Activated CD4-positive, CD25-positive, alpha-beta regulatory T cell treated with anti-CD3 and anti-CD28 coated beads, Interleukin-2, amount 50 U/mL, for 72 hours (primary cell): Measurements from ENCODE around the gene COLEC12.
"Not testable (repeated sequence)": the region's sequence is repeated elsewhere in the genome, so short reads cannot be mapped to it uniquely, and the experiment has no call there.

Experiments
- DNase-seq: peaks from one replicate; pipeline ENCODE4 v3.0.0; 2021

The COLEC12 gene

DNA sequence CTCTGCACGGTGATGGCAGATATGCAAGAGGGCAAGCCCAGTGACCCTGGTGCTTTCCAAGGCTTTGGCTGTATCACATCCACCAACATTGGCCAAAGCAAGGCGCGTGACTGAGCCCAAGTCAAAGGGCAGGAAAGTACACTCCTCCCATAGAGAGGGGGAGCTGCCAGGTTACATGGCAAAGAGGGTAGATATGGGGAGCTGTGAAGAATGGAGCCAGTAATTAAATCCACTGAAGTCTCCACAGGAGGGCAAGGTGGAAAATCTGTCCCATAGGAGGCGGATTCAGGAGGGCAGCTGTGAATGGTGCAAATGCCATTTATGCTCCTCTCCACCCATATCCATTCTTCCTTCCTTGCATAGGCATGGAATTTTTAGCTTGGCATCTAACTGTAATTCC lies 188.1 kb downstream of the COLEC12 start:
- no peak for DNase-seq

DNA sequence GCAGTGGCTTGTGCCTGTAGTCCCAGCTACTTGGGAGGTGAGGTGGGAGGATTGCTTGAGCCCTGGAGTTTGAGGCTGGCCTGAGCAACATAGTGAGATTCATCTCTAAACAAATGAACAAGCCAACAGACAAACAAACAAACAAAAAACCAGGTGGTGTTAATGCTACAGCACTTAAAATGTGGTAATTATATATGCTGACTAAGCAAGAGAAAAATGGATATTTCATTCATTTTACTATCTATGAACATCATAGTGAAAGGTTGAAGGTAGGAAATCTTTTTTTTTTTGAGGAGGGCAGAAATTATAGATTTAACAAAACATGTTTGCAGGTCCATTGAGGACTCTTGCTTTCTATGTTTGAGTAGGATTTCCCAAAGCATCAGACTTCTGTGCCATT lies 190.5 kb downstream of the COLEC12 start:
- DNase-seq = no peak

DNA sequence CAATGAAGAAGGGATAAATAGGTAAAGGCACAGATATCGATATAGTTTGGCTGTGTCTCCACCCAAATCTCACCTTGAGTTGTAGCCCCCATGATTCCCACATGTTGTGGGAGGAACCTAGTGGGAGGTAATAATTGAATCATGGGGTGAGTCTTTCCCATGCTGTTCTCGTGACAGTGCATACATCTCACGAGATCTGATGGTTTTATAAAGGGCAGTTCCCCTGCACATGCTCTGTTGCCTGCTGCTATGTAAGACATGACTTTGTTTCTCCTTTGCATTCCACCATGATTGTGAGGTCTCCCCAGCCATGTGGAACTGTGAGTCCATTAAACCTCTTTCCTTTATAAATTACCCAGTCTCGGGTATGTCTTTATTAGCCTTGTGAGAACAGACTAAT lies 192.4 kb downstream of the COLEC12 start:
- not testable (repeated sequence) for DNase-seq

DNA sequence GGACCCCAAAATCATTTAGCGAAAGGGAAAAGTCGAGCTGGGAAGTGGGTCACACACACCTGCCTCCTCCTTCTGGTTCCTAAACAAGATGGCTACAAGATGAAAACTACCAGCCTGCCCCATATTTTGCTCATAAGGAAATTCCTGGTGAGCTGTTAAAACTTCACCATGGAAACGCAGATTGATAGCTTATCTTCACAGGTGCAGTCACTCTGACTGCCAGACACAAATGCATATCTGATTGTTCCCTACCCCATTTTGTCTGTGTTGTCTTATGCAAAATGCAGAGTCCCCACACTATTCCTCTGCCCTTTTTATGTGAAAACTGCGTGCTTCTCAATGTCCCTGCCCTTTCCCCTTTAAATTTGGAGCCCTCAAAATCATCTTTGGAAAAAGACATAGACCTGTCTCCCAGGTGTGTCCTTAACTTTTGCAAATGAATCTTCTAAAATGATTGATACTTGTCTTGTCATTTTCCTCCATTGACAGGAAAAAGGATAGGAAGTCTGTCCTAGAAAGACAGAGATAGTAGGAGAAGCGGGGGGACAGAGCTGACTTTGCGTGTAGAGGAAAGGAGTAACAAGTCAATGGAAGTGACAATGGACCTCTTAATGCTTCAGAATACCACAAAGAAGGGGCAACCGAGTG lies 193.8 kb downstream of the COLEC12 start:
- no peak for DNase-seq

DNA sequence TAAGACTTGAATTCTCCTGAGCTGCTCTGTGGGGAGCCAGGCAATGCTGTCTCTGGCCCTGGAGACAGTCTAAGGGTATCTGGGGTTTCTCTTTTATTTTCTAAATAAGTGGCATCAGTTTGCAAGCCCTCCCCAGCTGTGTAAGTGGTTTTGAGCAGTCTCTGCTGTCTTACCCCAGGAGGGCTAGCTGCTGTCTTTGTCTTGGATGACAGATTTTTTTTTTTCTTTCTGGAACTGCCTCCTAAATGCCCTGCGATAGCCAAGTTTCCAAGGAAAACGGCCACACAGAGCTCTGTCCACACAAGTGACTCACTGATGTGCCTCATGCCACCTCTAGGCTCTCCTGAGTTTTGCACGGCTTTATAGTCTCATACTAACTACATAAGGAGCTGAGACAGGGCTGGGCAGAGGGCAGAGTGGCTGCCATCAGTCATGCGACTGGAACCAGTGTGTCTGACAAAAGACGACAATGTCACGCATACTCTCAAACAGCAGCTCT lies 195.4 kb downstream of the COLEC12 start:
- no peak for DNase-seq

DNA sequence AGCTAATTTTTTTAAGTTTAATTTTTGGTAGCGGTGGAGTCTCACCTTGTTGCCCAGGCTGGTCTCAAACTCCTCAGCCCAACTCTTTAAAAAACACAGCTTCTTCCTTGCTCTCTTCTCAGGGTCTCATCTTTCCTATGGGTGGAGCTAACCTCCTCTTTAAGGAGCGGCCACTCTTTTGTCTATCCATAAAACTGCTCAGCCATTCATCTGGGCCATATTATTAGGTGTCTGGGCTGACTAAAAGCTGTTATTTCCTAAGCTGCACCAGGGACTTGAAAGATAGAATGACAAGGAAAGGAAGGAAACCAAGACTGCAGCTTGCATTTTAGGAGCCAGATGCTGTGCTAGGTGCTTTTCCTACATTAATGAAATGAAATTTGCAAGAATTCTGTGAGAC lies 196.9 kb downstream of the COLEC12 start:
- DNase-seq = no peak

DNA sequence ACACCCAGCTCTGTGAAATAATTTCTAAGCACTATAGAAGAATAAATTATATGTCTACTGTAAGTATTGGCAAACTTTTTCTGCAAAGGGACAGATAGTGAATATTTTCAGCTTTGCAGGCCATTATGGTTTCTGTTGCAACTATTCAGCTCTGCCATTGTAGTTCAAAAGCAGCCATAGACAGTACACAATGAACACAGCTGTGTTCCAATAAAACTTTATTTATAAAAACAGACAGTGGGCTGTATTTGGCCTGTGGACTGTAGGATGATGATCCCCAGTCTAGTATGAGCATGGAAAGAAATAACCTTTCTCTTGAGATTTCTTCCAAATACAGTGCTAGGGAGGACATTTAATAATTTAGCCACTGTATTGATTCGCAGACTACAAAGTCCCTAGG lies 197.5 kb downstream of the COLEC12 start:
- DNase-seq = no peak

DNA sequence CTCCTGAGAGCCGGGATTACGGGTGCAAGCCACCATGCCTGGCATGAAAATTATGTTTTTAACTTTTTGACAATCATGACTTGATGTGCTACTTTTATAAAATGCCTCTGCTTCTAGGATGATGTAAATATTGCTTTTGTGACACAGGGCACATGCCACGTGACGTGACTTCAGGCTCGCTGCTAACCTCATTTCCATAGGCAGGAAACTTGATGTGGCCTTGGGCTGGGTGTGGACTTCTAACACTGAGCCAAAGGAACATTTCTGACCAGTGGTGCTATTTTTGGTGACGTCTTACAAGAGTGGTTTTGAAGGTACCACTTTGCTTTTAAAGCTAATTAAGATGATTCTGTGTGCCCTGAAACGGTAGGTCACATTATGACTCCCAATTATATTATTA lies 198.4 kb downstream of the COLEC12 start:
- DNase-seq = no peak

DNA sequence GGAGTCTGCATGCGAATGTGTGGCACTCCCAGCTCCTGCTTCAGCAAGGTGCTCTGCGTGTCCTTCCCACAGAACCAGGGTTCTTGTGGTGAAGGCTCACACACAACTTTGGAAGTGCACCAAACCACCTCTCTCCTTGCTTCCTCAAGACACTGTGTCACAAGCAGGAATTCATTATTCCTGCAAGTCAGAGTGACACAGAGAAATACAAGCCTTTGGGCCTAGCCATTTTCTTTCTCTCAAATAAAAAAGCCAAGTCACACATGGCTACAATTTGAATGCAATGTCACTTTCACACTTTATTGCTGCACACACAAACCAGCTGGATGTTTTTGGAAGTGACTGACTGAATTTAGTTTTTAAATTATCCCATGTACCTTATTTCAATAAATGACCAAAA lies 202.6 kb downstream of the COLEC12 start:
- DNase-seq = no peak

DNA sequence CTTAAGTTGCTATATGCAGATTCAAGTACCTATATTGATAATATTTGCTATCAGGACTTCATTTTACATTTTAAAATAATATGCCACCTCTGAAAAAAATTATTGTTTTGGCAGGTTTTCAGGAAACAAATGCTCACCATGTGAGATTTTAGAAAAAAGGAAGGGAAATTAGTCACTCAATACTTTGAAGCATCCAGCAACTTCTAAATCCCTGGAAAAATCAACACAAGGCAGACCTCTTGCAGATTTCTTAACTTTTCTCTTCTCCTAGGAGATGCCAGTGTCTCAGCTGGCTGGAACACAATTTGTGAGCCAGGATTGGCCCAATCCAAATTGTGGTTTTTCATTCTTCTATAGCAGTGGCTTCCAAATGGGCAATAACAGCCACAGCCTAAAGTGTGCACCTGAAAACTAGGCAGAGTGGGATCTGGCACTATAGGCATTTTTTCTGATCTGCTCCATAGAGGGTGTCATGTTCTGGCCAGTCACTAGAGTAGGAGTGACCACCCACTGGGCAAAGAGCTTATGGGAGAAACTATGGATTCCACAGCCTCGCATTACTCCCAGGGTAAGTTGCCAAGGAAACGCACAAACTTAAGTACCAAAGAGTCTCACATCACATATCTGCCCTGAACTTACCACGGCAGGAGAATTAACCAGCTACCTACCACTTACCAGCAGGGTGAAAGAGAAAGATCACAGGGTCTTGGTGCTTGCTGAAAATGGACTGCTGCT lies 204.6 kb downstream of the COLEC12 start:
- no peak for DNase-seq

DNA sequence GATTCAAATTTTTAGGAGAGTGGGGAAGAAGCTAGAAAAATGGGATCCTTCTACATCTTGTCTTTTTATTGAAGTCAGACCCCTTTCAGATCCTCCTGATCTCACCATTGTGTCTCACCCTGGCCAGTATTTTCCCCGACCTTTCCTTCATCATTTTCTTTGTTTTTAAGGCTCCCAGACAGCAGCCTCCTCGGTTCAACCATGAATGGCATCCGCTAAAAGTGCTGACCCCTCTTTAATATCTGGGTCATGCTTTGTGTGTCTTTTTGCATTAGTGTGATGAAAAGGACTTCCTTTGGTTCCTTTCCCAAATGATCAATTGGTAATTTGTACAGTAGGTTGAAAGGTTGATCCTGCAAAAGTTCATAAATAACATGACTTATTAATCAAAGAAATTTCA lies 205.9 kb downstream of the COLEC12 start:
- no peak for DNase-seq

DNA sequence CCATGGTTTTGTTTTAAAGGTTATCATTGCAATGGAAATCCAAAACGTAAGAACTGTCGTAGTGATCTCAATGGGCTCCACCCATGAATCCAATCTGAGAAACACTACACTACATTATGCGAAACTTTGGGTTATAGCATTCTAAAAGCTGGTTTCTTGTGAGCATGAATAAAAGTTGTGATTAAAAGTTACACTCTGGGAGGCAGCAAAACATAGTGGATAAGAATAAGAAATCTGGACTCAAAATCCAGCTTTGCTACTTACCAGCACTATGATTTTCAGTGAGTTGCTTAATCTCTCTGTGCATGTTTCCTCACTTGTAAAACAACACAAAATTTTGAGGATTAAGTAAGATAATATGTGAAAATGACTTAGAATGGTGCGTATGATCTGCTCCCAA lies 207.0 kb downstream of the COLEC12 start:
- DNase-seq = no peak

DNA sequence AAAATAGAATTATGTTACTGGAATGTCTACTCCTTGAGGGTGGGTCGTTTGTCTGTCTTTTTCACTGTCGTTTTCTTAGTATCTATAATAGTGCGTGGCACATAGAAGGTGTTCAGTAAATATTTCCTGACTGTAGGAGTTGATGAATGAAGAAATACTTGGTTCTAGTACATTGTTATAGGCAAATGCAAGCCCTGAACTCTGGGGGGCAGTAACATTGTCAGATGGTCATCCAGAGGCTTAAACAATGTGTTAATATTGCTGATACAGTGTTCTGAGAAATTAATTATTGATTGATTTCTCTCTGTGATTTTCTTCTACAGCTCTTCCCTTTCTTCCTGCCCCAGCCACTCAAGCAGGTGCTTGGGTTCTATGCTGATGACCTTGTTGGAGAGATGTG lies 208.2 kb downstream of the COLEC12 start:
- no peak for DNase-seq

DNA sequence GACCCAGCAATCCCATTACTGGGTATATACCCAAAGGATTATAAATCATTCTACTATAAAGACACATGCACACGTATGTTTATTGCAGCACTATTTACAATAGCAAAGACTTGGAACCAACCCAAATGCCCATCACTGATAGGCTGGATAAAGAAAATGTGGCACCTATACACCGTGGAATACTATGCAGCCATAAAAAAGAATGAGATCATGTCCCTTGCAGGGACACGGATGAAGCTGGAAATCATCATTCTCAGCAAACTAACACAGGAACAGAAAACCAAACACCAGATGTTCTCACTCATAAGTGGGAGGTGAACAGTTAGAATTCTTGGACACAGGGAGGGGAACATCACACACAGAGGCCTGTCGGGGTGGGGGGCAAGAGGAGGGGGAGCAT lies 210.5 kb downstream of the COLEC12 start:
- DNase-seq = not testable (repeated sequence)

DNA sequence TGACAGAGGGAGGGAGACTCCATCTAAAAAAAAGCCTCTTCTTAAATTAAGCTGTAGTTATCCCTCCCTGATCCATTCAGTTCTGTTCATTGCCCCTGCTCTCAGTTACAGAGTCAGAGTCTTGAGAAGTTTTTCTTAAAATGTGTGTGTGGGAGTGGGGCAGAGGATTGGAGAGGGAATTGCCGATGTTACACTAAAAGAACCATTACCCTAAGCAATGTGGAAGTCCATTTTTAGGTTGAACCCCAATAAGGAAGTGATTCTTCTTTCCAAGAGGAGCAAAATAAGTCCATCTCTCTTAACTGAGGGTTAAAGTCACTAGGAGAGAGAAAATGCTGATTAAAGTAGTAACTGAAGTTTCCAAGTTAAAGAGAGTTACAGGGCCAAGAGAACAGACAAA lies 211.5 kb downstream of the COLEC12 start:
- DNase-seq = no peak

DNA sequence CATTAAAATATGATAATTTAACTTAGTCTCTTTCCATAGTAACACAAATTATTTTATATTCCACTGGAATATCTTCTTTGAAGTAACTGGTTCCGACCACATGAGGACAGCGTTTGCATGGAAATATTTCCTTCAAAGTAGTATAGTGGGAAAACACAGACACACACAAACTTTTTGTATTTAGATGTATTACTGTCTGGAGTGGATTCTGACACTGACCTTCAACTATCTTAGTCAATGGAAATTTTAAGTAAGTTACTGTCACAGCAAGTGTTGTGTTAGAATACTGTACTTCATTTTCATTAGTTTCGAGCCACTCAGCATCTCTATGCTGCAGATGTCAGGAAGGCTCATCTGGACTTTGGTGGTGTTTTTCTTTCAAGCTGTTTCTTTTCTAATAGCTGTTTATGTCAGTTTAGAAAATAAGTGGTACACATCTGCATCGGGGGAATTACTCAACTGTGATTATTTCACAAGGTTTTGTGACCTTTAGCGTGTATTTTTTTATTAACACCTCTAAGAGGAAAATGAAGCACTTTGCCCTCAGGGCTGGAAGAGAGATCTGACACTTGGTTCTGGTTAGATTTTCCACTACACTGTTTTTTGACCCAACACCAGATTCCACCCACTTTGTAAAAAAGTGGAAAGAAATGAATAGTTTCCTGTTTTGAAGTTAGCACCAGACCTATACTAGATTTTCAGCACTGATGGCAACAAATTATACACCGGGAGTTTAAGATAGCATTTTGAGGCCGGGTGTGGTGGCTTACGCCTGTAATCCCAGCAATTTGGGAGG lies 213.8 kb downstream of the COLEC12 start:
- DNase-seq = no peak

DNA sequence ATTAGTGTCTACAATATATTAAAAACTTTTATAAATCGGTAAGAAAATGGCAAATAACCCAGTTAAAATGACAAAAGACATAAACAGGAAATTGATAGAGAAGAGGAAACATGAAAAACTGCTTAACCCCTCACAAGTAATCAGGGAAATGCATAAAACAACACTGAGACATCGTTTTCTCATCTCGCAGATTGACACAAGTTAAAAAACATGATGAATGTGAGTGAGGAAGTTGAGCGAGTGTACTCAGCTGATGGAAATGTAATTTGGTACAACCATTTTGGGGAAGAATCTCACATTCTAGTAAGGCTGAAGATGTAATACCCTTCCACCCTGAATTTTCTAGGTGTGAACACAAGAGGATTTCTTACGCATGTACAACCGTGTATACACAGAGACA lies 214.7 kb downstream of the COLEC12 start:
- DNase-seq = no peak

DNA sequence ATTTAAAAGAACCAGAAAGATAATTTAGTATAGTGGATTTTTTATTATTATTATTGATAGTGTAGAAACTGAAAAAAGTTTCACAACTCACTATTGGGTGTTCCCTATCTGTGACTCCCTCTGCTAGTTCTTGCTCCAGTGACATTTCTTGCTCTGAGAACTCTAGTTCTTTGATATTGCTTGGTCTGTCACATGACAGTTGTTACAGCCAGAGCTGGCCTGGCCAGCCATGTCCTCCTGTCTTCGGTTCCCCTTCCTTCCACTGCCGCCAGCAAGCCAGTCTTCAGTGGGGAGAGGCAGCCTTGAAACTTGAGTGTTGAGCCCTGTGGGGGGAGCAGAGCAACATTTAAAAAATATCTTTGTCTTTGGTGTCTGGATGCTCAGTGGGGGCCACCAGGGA lies 225.0 kb downstream of the COLEC12 start:
- no peak for DNase-seq

DNA sequence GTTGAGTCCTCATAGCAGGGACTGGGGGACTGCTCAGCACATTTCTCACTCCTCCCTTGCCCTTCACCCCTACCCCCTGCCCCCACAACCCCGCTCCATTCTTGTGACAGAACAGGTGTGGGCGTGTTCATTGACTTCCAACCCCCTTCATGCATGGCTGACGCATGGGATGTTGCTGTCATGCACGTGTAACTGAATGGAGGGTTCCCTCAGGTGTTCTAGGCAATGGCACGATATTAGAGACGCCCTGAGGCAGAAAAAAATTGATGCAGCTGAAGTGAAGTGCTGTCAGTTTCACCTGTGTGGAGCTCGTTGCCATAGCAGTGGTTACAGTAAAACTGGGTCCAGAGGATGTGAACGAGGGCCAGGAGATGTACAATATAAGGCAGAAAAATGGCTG lies 226.2 kb downstream of the COLEC12 start:
- DNase-seq = no peak

DNA sequence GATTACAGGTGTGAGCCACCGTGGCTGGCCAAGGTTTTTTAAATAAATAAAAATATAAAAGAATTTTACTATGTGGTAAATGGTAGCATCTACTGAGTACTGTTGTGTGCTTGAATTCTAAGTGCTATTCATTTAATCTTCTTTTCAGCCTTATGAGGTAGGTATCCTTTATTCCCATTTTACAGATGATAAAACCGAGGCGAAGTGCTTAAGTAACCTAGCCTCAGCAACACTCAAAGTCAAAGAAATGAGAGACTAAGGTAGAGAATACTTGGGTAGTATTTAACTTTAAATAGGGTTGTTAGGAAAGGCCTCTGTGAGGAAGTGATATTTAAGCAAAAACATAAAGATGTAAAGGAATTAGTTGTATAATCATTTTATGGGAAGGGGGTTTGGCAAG lies 227.0 kb downstream of the COLEC12 start:
- no peak for DNase-seq

DNA sequence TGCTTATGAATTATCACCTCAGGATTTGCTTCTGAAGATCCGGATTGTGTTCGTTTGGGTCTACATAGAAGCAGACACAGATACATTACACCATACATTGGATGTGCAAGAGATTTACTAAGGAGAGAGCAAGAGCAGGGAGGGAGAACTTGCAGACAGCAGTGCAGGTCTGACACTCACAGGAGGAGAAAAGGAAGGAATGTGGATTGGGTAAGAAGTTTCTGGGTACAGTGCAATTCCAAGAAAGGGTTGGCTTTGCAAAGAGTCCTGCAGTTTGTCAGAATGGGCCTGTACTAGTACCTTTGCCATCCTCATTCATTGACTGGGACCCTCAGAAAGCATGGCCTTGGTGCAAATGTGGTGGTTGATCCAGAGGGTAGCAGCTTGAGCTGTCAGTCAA lies 227.9 kb downstream of the COLEC12 start:
- no peak for DNase-seq

DNA sequence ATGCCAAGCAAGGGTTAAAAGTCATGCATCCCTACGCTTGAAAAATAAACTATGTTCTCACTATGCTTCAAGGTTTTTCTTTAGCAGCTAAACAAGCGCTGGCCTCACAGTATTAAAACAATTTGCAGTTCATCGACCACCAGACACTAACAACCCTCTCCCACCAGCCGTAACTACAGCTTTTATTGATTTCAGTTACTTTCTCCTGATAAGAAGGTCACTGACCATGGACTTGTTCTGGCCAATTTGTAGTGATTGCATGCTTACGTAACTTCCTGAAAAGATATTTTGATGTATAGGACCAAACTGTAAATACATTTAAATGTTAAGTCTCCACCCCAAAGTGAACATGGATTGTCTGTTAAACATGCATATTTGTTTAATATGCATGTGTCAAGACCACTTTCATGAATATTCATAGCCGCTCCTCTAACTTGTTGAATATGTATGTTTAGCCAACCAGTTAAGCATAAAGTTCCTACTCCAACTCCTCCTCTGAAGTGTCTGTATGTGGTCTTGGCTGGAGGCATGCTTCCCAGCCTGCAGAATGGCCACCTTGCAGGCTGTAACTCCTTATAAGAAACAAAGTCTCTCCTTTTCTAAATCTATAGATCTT lies 230.9 kb downstream of the COLEC12 start:
- no peak for DNase-seq
